K562 (cell line): ENCODE results near the gene ACSF3. TPM values are rescaled to one million over a fixed set of nuclear protein-coding genes. Genes with fewer than 3 reads are reported as not detected.

Experiments used
- ATAC-seq: fragments of 200-7000 bp; cut with Tn5 transposase; 3 replicates; pipeline ENCODE4 v1.9.1; 2020; ENCODE audit warnings: moderate library complexity
- BruUV-seq: library from RNA; stranded (reverse); fragments of 400-500 nt; replicated peaks from 2 replicates; lab custom pipeline; 2021; lab: Mats Ljungman, UMichigan
- CTCF ChIA-PET: fragments of 300-600 bp; formaldehyde crosslinking; extraction: SDS; loops from one replicate; lab custom pipeline; 2021; ENCODE audit warnings: low intra/inter-chr PET ratio; lab: Yijun Ruan, JAX
- POLR2A ChIA-PET: fragments of 300-600, 350-650 bp; sonication (Branson Sonifier 250); formaldehyde crosslinking; extraction: SDS; loops from one replicate; lab custom pipeline; 2021; ENCODE audit warnings: antibody characterized with exemption, inconsistent platforms; lab: Yijun Ruan, JAX
- DNase-seq, 4 experiments: peaks; one replicate each; pipeline versions ENCODE4 v3.0.0 to v3.0.0-alpha.2; 2011 to 2018; ENCODE audit warnings: low spot score in 3 of 4, mixed read lengths in 3 of 4; ENCODE audit errors: extremely low read depth in 1 of 4
- FAIRE-seq: peaks from 2 replicates; lab custom pipeline; 2011; peaks lifted over from hg19 to GRCh38; lab: Jason Lieb, UNC
- H2AFZ ChIP-seq: 2 replicates; pipeline ENCODE4 v1.6.0; 2011; ENCODE audit warnings: low read depth, low read length, control low read depth, inconsistent platforms
- H3K27ac ChIP-seq: fragments of 200-600 bp; 3 replicates; pipeline ENCODE4 v1.8.0; 2011; ENCODE audit warnings: low read depth, mild to moderate bottlenecking, control low read depth, inconsistent platforms, low read length, moderate library complexity, mixed read lengths; ENCODE audit errors: extremely low read depth
- H3K27me3 ChIP-seq, 2 experiments: fragments of 300-600 bp in 1 of 2; 2 replicates in 1 of 2; 3 replicates in 1 of 2; pipeline versions ENCODE4 v1.6.0 to v1.8.0; 2011; ENCODE audit warnings: inconsistent platforms in 2 of 2, low read length in 2 of 2, mild to moderate bottlenecking in 1 of 2, mixed read lengths in 1 of 2, moderate library complexity in 1 of 2; ENCODE audit not compliant: control insufficient read depth in 2 of 2, insufficient read depth in 2 of 2
- H3K36me3 ChIP-seq: fragments of 300-600 bp; 3 replicates; pipeline ENCODE4 v1.8.0; 2011; ENCODE audit warnings: mild to moderate bottlenecking, low read length, inconsistent platforms; ENCODE audit not compliant: control insufficient read depth, insufficient read depth
- H3K4me1 ChIP-seq, 2 experiments: fragments of 200-600 bp in 1 of 2; replicated peaks in 1 of 2; 2 replicates in 1 of 2; 3 replicates in 1 of 2; pipeline versions ENCODE4 v1.5.1 to v1.8.0; 2011; ENCODE audit warnings: inconsistent platforms in 2 of 2, low read length in 2 of 2, mild to moderate bottlenecking in 1 of 2, mixed read lengths in 1 of 2, moderate library complexity in 1 of 2; ENCODE audit not compliant: control insufficient read depth in 2 of 2, insufficient read depth in 2 of 2
- H3K4me2 ChIP-seq: 2 replicates; pipeline ENCODE4 v1.6.1; 2011; ENCODE audit warnings: low read length, control low read depth, inconsistent platforms, mixed read lengths; ENCODE audit not compliant: insufficient read depth
- H3K4me3 ChIP-seq: fragments of 200-600 bp; sonication (generic), shearing (Covaris generic); 2 replicates; pipeline ENCODE4 v1.5.1; 2016; ENCODE audit warnings: control low read depth, inconsistent platforms
- H3K79me2 ChIP-seq: fragments of 200-600 bp; 3 replicates; pipeline ENCODE4 v1.8.0; 2011; ENCODE audit warnings: low read length, inconsistent platforms; ENCODE audit not compliant: control insufficient read depth, insufficient read depth
- H3K9ac ChIP-seq, 2 experiments: 2 replicates each; pipeline versions ENCODE4 v1.6.0 to v1.6.1; 2011; ENCODE audit warnings: low read depth in 2 of 2, low read length in 2 of 2, control low read depth in 1 of 2, inconsistent platforms in 1 of 2, mild to moderate bottlenecking in 1 of 2, mixed read lengths in 1 of 2; ENCODE audit not compliant: insufficient read depth in 1 of 2
- H3K9me1 ChIP-seq: one replicate; pipeline ENCODE4 v1.6.0; 2011; ENCODE audit warnings: inconsistent platforms, mild to moderate bottlenecking, low read length, moderate library complexity; ENCODE audit not compliant: control insufficient read depth, insufficient read depth
- H3K9me3 ChIP-seq: replicated peaks from 2 replicates; pipeline ENCODE4 v1.5.1; 2011; ENCODE audit warnings: low read depth, low read length, inconsistent platforms; ENCODE audit not compliant: control insufficient read depth, insufficient read depth
- H4K20me1 ChIP-seq: replicated peaks from 2 replicates; pipeline ENCODE4 v1.6.1; 2011; ENCODE audit warnings: low read length, inconsistent platforms, mixed read lengths; ENCODE audit not compliant: control insufficient read depth, insufficient read depth
- FOXK1 ChIP-seq: sonication (generic); formaldehyde crosslinking; IDR thresholded peaks from 2 replicates; pipeline ENCODE4 v1.8.0; 2022; ENCODE audit warnings: missing genetic modification reagents, mild to moderate bottlenecking, borderline replicate concordance
- FOXM1 ChIP-seq, 2 experiments: fragments of 450-650 bp in 1 of 2; sonication (generic) in 1 of 2; formaldehyde crosslinking in 1 of 2; IDR thresholded peaks; 2 replicates each; pipeline versions ENCODE4 v1.6.1 to v1.9.0; 2017 to 2022; ENCODE audit warnings: low read depth in 2 of 2, mild to moderate bottlenecking in 2 of 2, missing genetic modification reagents in 1 of 2, moderate library complexity in 1 of 2
- MAX ChIP-seq: sonication (generic); formaldehyde crosslinking; IDR thresholded peaks from 2 replicates; pipeline ENCODE4 v1.9.0; 2022; ENCODE audit warnings: mild to moderate bottlenecking, missing genetic modification reagents
- MIER1 ChIP-seq: fragments of 450-650 bp; IDR thresholded peaks from 2 replicates; pipeline ENCODE4 v1.6.1; 2016; ENCODE audit warnings: antibody characterized with exemption, mild to moderate bottlenecking, low read depth
- NR1H2 ChIP-seq: sonication (generic); formaldehyde crosslinking; IDR thresholded peaks from 2 replicates; pipeline ENCODE4 v1.4.0; 2020; ENCODE audit warnings: mild to moderate bottlenecking, missing genetic modification reagents
- ZNF586 ChIP-seq: fragments of 450-650 bp; formaldehyde crosslinking; conservative IDR thresholded peaks from 2 replicates; pipeline ENCODE4 v1.4.0; 2020; ENCODE audit warnings: mild to moderate bottlenecking, moderate library complexity
- whole genome bisulfite sequencing: fragments of 100-300 bp; shearing (Covaris generic); methylation state at CpG from one replicate; pipeline ENCODE4 v1.1.6; 2016; ENCODE audit warnings: low coverage, mixed read lengths; ENCODE audit not compliant: insufficient coverage; ENCODE audit errors: missing lambda C conversion rate; 5-methylcytosine and 5-hydroxymethylcytosine counted together
- in situ Hi-C: fragments of 300-500 bp; cut with MboI; formaldehyde crosslinking; loops from 4 replicates; pipeline ENCODE4 v1.15.0; 2018; ENCODE audit warnings: inconsistent platforms, mixed read lengths
- intact Hi-C: fragments of 100-400 bp; cut with micrococcal nuclease; formaldehyde crosslinking; loops from 2 replicates; pipeline ENCODE4 v1.14.2; 2022
- polyA plus RNA-seq, 8 experiments: library from polyadenylated mRNA; depleted of rRNA in 4 of 8; stranded (reverse) in 5 of 8; unstranded in 3 of 8; fragments of >200 nt; fragmentation: Nextera tagmentation in 2 of 8; fragmentation: Illumina TruSeq in 1 of 8; extraction: Ambion mirVana in 2 of 8; extraction: Trizol in 1 of 8; gene quantifications; 2 replicates each; pipeline versions ENCODE4 v1.2.1 to v1.2.3, GENCODE V29; 2011 to 2014; ENCODE audit warnings: inconsistent platforms in 1 of 8, missing spikeins in 1 of 8
- total RNA-seq, 7 experiments: library from RNA; depleted of rRNA in 6 of 7; stranded (reverse); fragments of >200 nt in 6 of 7; fragmentation: Illumina TruSeq in 2 of 7; extraction: Trizol in 2 of 7; gene quantifications; 2 replicates each; pipeline versions ENCODE4 v1.2.1 to v1.2.3, GENCODE V29; 2011 to 2021; ENCODE audit warnings: low replicate concordance in 1 of 7

Gene ACSF3
- total and polyA plus RNA-seq, 9 of the 15 experiments (the other 6 are each of a cell fraction or from before 2014, with no cell fraction given) = 0.77 to 32.8 (median 14.7) TPM

- ATAC-seq = no peak
- in situ Hi-C loops = no loop called here
- ChIA-PET CTCF (no interaction called here), POLR2A (interaction anchor here (0.9 to 1.8 kb wide), 4 partner anchors 70 to 122 kb away, joined by 3 to 7 read pairs (median 4); no protein-coding TSS in a partner anchor)
- TF ChIP-seq FOXK1 = peak; percentile 23; the same call in 1 of the 2 replicates
- TF ChIP-seq NR1H2 (CRISPR knock-in tag) = 0 out of 2 replicates have a peak, but pooled peaks have one; percentile 15
- TF ChIP-seq MIER1 = no peak
- TF ChIP-seq FOXM1 (IDR thresholded peaks at IDR 0.05; ENCODE audit: low read depth) = no peak
- TF ChIP-seq FOXM1 (CRISPR knock-in tag; IDR thresholded peaks at IDR 0.05; ENCODE audit: low read depth) = 0 out of 2 replicates have a peak, but pooled peaks have one; percentile 23
- no peak for TF ChIP-seq ZNF586 (CRISPR knock-in tag)
- 0 out of 2 replicates have a peak, but pooled peaks have one; percentile 5 for TF ChIP-seq MAX (CRISPR knock-in tag)
- Histone ChIP-seq H3K79me2 (peaks cover 47% of the 10 kb centered on the region), H3K9me3 (no peaks in the 10 kb centered on the region), H4K20me1 (peaks cover 12% of the 10 kb centered on the region; the same call in 1 of the 2 replicates), H3K4me3 (peak overlapping the region; percentile 88), H3K9ac (peak overlapping the region; percentile 83 to 96), H3K9me1 (peaks cover 5% of the 10 kb centered on the region), H2AFZ (peak overlapping the region; percentile 49; the same call in 1 of the 2 replicates), H3K4me2 (peak overlapping the region; percentile 87), H3K4me1 (peaks cover 37 to 84% of the 10 kb centered on the region in 2 experiments; a peak in 4 of 5 replicates), H3K27me3 (peaks cover 7 to 14% of the 10 kb centered on the region in 2 experiments; a peak in 4 of 5 replicates), H3K36me3 (peaks cover 22% of the 10 kb centered on the region; the same call in 2 of the 3 replicates), H3K27ac (peak overlapping the region; percentile 68)
- peak in 1 of 4 experiments; percentile 37 for DNase-seq
- FAIRE-seq = no peak
- no TSS peak for BruUV-seq
- 7% methylated on average over 20 of the region's 21 CpGs for WGBS
- intact Hi-C loops = loop anchor here (5.0 kb wide), 1 partner anchor 102 kb away; no protein-coding TSS in a partner anchor
These were observed 714 bp downstream of the ACSF3 start for GRCh38 chr16:89094252-89094879.
